Fibroblast of lung (primary cell): ENCODE results near the gene ADD2. TPM values are rescaled to one million over a fixed set of nuclear protein-coding genes. Genes with fewer than 3 reads are reported as not detected.

Source experiments
- DNase-seq, 2 donors: peaks; one replicate each; pipeline versions ENCODE4 v3.0.0 to v3.0.0-alpha.2; 2010; ENCODE audit warnings: low read depth in 2 of 2
- H2AFZ ChIP-seq: 2 replicates; pipeline ENCODE4 v1.5.1; 2012; ENCODE audit warnings: low read length, control low read depth, inconsistent platforms
- H3K27ac ChIP-seq: 2 replicates; pipeline ENCODE4 v1.5.1; 2011; ENCODE audit warnings: low read length, control low read depth; ENCODE audit not compliant: insufficient read depth
- H3K27me3 ChIP-seq: 2 replicates; pipeline ENCODE4 v1.5.1; 2011; ENCODE audit warnings: mild to moderate bottlenecking, low read length; ENCODE audit not compliant: control insufficient read depth, insufficient read depth
- H3K36me3 ChIP-seq: 2 replicates; pipeline ENCODE4 v1.5.1; 2011; ENCODE audit warnings: low read length; ENCODE audit not compliant: control insufficient read depth, insufficient read depth
- H3K4me1 ChIP-seq: 2 replicates; pipeline ENCODE4 v1.5.1; 2011; ENCODE audit warnings: low read length; ENCODE audit not compliant: control insufficient read depth, insufficient read depth; ENCODE audit errors: extremely low read depth
- H3K4me2 ChIP-seq: 2 replicates; pipeline ENCODE4 v1.5.1; 2011; ENCODE audit warnings: low read length, control low read depth; ENCODE audit not compliant: insufficient read depth; ENCODE audit errors: extremely low read depth
- H3K4me3 ChIP-seq, 4 experiments: fragments of 200-600 bp in 1 of 4; sonication (generic) in 1 of 4; replicated peaks in 1 of 4; 2 replicates each; pipeline ENCODE4 v1.5.1; 2011 to 2016; ENCODE audit warnings: low read length in 4 of 4, low read depth in 3 of 4, mild to moderate bottlenecking in 3 of 4, control low read depth in 2 of 4, inconsistent platforms in 1 of 4, mixed read lengths in 1 of 4; ENCODE audit not compliant: insufficient read depth in 1 of 4; ENCODE audit errors: control extremely low read depth in 1 of 4
- H3K79me2 ChIP-seq: 2 replicates; pipeline ENCODE4 v1.5.1; 2012; ENCODE audit warnings: mild to moderate bottlenecking, low read length, inconsistent platforms; ENCODE audit not compliant: control insufficient read depth, insufficient read depth
- H3K9ac ChIP-seq: 2 replicates; pipeline ENCODE4 v1.5.1; 2011; ENCODE audit warnings: mild to moderate bottlenecking, low read length, control low read depth; ENCODE audit not compliant: insufficient read depth
- H3K9me3 ChIP-seq: 2 replicates; pipeline ENCODE4 v1.5.1; 2012; ENCODE audit warnings: low read depth, low read length; ENCODE audit not compliant: control insufficient read depth, insufficient read depth
- H4K20me1 ChIP-seq: 2 replicates; pipeline ENCODE4 v1.5.1; 2011; ENCODE audit warnings: low read length; ENCODE audit not compliant: control insufficient read depth, insufficient read depth; ENCODE audit errors: extremely low read depth
- EZH2 ChIP-seq: IDR thresholded peaks from 2 replicates; pipeline ENCODE4 v1.5.1; 2012; ENCODE audit warnings: low read length, control low read depth, mild to moderate bottlenecking; ENCODE audit errors: missing control alignments
- polyA plus RNA-seq, 2 donors: library from polyadenylated mRNA; depleted of rRNA in 1 of 2; stranded (reverse) in 1 of 2; unstranded in 1 of 2; fragments of >200 nt; gene quantifications; 2 replicates each; pipeline ENCODE4 v1.2.1, GENCODE V29; 2011 to 2012; ENCODE audit warnings: missing spikeins in 1 of 2
- total RNA-seq: library from RNA; depleted of rRNA; stranded (reverse); fragments of >200 nt; gene quantifications from 2 replicates; pipeline ENCODE4 v1.2.1, GENCODE V29; 2014
- TF ChIP-seq, protein P1 (sequence below), 2 donors: IDR thresholded peaks in 1 of 2; conservative IDR thresholded peaks in 1 of 2; 1 replicate in 1 of 2; 2 replicates in 1 of 2; pipeline ENCODE4 v1.5.1; 2011 to 2012; ENCODE audit warnings: low read length in 2 of 2, control low read depth in 1 of 2, inconsistent platforms in 1 of 2, low read depth in 1 of 2, mild to moderate bottlenecking in 1 of 2

ADD2 gene
- total and polyA plus RNA-seq, 2 donors (not counting 1 experiment from before 2014, with no cell fraction given) = 0.22 to 2.5 TPM

DNA sequence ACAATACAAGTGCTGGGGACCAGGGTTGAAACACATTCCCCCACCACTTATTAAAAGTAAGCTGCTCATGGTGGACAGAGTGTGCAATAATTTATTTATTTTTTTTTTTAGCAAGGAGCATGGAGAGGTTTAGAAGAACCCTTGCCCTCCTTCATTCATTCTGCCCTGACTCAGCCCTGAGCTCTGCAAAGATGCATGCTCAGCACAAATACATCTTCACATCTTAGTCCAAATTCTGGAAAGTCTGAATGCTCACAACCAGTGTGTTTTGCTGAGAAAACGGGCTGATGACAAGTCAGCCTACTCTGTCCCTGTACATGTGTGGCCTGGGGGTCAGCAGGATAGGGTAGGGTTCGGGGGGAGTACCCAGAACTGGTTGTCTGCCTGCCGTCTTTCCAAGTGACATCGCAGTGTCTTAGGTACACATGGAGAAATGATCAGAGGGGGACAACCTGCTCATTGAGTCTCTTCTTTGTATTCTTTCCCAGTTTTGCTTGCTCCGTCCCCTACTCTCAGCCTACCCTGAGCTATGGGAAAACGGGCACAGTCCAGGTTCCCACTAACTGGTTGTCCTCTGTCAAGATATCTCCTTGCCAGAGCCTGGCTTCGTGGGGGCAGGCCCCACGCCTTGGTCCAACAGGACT, 76.4 kb downstream of the ADD2 start:
- no peak overlapping the region for H3K9ac ChIP-seq
- H4K20me1 ChIP-seq = no peaks in the 10 kb centered on the region
- DNase-seq = no peak
- H3K4me3 ChIP-seq = no peak overlapping the region
- H3K4me1 ChIP-seq = peaks cover 4% of the 10 kb centered on the region
- H3K4me2 ChIP-seq = no peak overlapping the region
- H3K27me3 ChIP-seq = no peaks in the 10 kb centered on the region
- H3K9me3 ChIP-seq = no peaks in the 10 kb centered on the region
- no peak overlapping the region for H2AFZ ChIP-seq
- TF ChIP-seq, protein P1, sequence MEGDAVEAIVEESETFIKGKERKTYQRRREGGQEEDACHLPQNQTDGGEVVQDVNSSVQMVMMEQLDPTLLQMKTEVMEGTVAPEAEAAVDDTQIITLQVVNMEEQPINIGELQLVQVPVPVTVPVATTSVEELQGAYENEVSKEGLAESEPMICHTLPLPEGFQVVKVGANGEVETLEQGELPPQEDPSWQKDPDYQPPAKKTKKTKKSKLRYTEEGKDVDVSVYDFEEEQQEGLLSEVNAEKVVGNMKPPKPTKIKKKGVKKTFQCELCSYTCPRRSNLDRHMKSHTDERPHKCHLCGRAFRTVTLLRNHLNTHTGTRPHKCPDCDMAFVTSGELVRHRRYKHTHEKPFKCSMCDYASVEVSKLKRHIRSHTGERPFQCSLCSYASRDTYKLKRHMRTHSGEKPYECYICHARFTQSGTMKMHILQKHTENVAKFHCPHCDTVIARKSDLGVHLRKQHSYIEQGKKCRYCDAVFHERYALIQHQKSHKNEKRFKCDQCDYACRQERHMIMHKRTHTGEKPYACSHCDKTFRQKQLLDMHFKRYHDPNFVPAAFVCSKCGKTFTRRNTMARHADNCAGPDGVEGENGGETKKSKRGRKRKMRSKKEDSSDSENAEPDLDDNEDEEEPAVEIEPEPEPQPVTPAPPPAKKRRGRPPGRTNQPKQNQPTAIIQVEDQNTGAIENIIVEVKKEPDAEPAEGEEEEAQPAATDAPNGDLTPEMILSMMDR (conservative IDR thresholded peaks at IDR 0.05 in 1 of 2, IDR thresholded peaks at IDR 0.05 in 1 of 2; ENCODE audit: low read depth in 1 of 2, low read length in 2 of 2) = no peak
- no peak for TF ChIP-seq EZH2
- H3K27ac ChIP-seq = no peak overlapping the region
- H3K36me3 ChIP-seq = no peaks in the 10 kb centered on the region
- H3K79me2 ChIP-seq = no peaks in the 10 kb centered on the region

DNA sequence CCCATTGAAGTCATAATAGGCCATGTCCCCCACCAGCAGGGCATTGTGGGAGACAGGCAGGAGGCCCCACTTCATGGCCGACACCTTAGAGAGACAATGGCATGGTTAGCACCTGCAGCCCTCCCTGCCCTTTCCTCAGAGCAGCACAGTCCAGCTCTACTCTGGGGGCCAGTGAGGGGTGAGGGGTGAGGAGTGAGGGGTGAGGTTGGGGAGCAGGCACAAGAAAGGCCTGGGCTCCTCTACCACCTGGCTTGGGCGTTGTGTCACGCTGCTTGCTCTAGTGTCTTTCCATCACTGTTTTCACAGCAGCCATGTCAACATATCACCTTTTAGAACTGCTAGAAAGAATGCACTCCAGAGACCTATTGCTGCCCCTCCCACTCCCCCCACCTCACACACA, 77.2 kb downstream of the ADD2 start:
- no peak overlapping the region for H3K4me2 ChIP-seq
- H2AFZ ChIP-seq = no peak overlapping the region
- no peaks in the 10 kb centered on the region for H3K79me2 ChIP-seq
- no peaks in the 10 kb centered on the region for H3K36me3 ChIP-seq
- no peak overlapping the region for H3K9ac ChIP-seq
- H3K4me1 ChIP-seq = peaks cover 4% of the 10 kb centered on the region
- H3K27me3 ChIP-seq = no peaks in the 10 kb centered on the region
- H3K4me3 ChIP-seq = no peak overlapping the region
- TF ChIP-seq, protein P1 (conservative IDR thresholded peaks at IDR 0.05 in 1 of 2, IDR thresholded peaks at IDR 0.05 in 1 of 2; ENCODE audit: low read depth in 1 of 2, low read length in 2 of 2) = no peak
- TF ChIP-seq EZH2 = no peak
- H4K20me1 ChIP-seq = no peaks in the 10 kb centered on the region
- no peak for DNase-seq
- no peaks in the 10 kb centered on the region for H3K9me3 ChIP-seq
- H3K27ac ChIP-seq = no peak overlapping the region

DNA sequence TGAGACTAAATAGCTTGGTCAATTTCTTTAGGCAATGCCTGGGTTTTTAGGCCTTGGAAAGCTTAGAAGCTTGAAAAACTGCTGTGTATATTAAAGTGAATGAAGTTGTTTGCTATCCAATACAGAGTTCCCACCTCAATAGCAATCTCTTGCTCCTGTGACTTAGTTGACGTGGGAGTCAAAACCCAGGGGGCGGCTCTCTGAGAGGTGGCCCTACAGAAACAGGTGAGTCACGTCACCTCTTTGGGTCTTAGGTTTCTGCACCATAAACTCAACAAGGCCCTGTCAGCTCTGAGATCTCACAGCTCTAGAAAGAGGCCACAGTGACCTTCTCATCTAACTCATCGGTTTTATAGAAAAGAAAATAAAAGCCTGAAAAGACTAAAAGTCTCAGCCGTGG, 79.6 kb downstream of the ADD2 start:
- Histone ChIP-seq H3K9ac (no peak overlapping the region), H3K36me3 (no peaks in the 10 kb centered on the region), H3K79me2 (no peaks in the 10 kb centered on the region), H3K4me2 (no peak overlapping the region), H3K4me3 (no peak overlapping the region), H2AFZ (no peak overlapping the region), H3K27me3 (no peaks in the 10 kb centered on the region), H3K4me1 (peaks cover 4% of the 10 kb centered on the region), H4K20me1 (no peaks in the 10 kb centered on the region), H3K27ac (no peak overlapping the region), H3K9me3 (no peaks in the 10 kb centered on the region)
- DNase-seq = no peak
- TF ChIP-seq EZH2 = no peak
- TF ChIP-seq, protein P1 (conservative IDR thresholded peaks at IDR 0.05 in 1 of 2, IDR thresholded peaks at IDR 0.05 in 1 of 2; ENCODE audit: low read depth in 1 of 2, low read length in 2 of 2) = no peak
